Measurements from ENCODE around the gene LACC1.

LACC1 gene

GRCh38 chr13:43879755-43880181 is at the start of gene LACC1:
TSS of gene LACC1 (plus strand) at chr13:43879904. CDS start at chr13:43880986, 1,082 bp downstream.
- peaks cover 21% of the 10 kb centered on the region for H3K27me3 Mint-ChIP-seq
- no peaks in the 10 kb centered on the region for H3K9me3 Mint-ChIP-seq
- H3K27ac Mint-ChIP-seq: peak within 1 kb of the TSS; percentile 85
- no peaks in the 10 kb centered on the region for H3K36me3 Mint-ChIP-seq
- H3K4me1 Mint-ChIP-seq: peaks cover 20% of the 10 kb centered on the region
- H3K4me3 Mint-ChIP-seq: peak within 1 kb of the TSS; percentile 86

- Mint-ChIP-seq H3K4me3 (no peak overlapping the region), H3K9me3 (no peaks in the 10 kb centered on the region), H3K4me1 (no peaks in the 10 kb centered on the region), H3K27ac (no peak overlapping the region), H3K36me3 (no peaks in the 10 kb centered on the region), H3K27me3 (peaks cover 6% of the 10 kb centered on the region)
Measured at GRCh38 chr13:43830497-43830881, 49.2 kb upstream of the LACC1 start.

GRCh38 chr13:43831088-43831487 is 48.6 kb upstream of the LACC1 start:
- no peaks in the 10 kb centered on the region for H3K9me3 Mint-ChIP-seq
- H3K27ac Mint-ChIP-seq: no peak overlapping the region
- no peaks in the 10 kb centered on the region for H3K4me1 Mint-ChIP-seq
- no peak overlapping the region for H3K4me3 Mint-ChIP-seq
- H3K36me3 Mint-ChIP-seq: no peaks in the 10 kb centered on the region
- peaks cover 4% of the 10 kb centered on the region for H3K27me3 Mint-ChIP-seq

GRCh38 chr13:43835701-43836100 is 44.0 kb upstream of the LACC1 start:
- Mint-ChIP-seq H3K27me3 (no peaks in the 10 kb centered on the region), H3K4me3 (no peak overlapping the region), H3K27ac (no peak overlapping the region), H3K9me3 (no peaks in the 10 kb centered on the region), H3K4me1 (no peaks in the 10 kb centered on the region), H3K36me3 (no peaks in the 10 kb centered on the region)

- Mint-ChIP-seq H3K27me3 (no peaks in the 10 kb centered on the region), H3K36me3 (no peaks in the 10 kb centered on the region), H3K9me3 (no peaks in the 10 kb centered on the region), H3K27ac (no peak overlapping the region), H3K4me1 (no peaks in the 10 kb centered on the region), H3K4me3 (no peak overlapping the region)
Measured at GRCh38 chr13:43838909-43839308, 40.8 kb upstream of the LACC1 start.

- H3K27me3 Mint-ChIP-seq: peaks cover 5% of the 10 kb centered on the region
- H3K27ac Mint-ChIP-seq: no peak overlapping the region
- peaks cover 8% of the 10 kb centered on the region for H3K36me3 Mint-ChIP-seq
- peaks cover 17% of the 10 kb centered on the region for H3K9me3 Mint-ChIP-seq
- H3K4me3 Mint-ChIP-seq: no peak overlapping the region
- H3K4me1 Mint-ChIP-seq: no peaks in the 10 kb centered on the region
Measured at GRCh38 chr13:43846496-43847158, 33.1 kb upstream of the LACC1 start.

GRCh38 chr13:43848001-43848649 is 31.6 kb upstream of the LACC1 start:
- H3K27ac Mint-ChIP-seq: no peak overlapping the region
- H3K4me3 Mint-ChIP-seq: no peak overlapping the region
- peaks cover 14% of the 10 kb centered on the region for H3K36me3 Mint-ChIP-seq
- H3K4me1 Mint-ChIP-seq: no peaks in the 10 kb centered on the region
- peaks cover 5% of the 10 kb centered on the region for H3K27me3 Mint-ChIP-seq
- H3K9me3 Mint-ChIP-seq: peaks cover 26% of the 10 kb centered on the region

GRCh38 chr13:43850873-43851272 is 28.8 kb upstream of the LACC1 start:
- Mint-ChIP-seq H3K4me3 (no peak overlapping the region), H3K4me1 (no peaks in the 10 kb centered on the region), H3K36me3 (peaks cover 20% of the 10 kb centered on the region), H3K9me3 (peaks cover 40% of the 10 kb centered on the region), H3K27ac (no peak overlapping the region), H3K27me3 (peaks cover 3% of the 10 kb centered on the region)

- no peak overlapping the region for H3K4me3 Mint-ChIP-seq
- H3K27ac Mint-ChIP-seq: no peak overlapping the region
- H3K27me3 Mint-ChIP-seq: peaks cover 1% of the 10 kb centered on the region
- H3K4me1 Mint-ChIP-seq: no peaks in the 10 kb centered on the region
- peaks cover 40% of the 10 kb centered on the region for H3K9me3 Mint-ChIP-seq
- peaks cover 20% of the 10 kb centered on the region for H3K36me3 Mint-ChIP-seq
Measured at GRCh38 chr13:43852923-43853404, 26.7 kb upstream of the LACC1 start.

GRCh38 chr13:43861863-43862262 is 17.8 kb upstream of the LACC1 start:
- H3K36me3 Mint-ChIP-seq: no peaks in the 10 kb centered on the region
- H3K27me3 Mint-ChIP-seq: peaks cover 1% of the 10 kb centered on the region
- no peaks in the 10 kb centered on the region for H3K4me1 Mint-ChIP-seq
- H3K27ac Mint-ChIP-seq: no peak overlapping the region
- no peak overlapping the region for H3K4me3 Mint-ChIP-seq
- H3K9me3 Mint-ChIP-seq: no peaks in the 10 kb centered on the region

- Mint-ChIP-seq H3K36me3 (no peaks in the 10 kb centered on the region), H3K4me3 (no peak overlapping the region), H3K27me3 (peaks cover 1% of the 10 kb centered on the region), H3K27ac (no peak overlapping the region), H3K4me1 (no peaks in the 10 kb centered on the region), H3K9me3 (no peaks in the 10 kb centered on the region)
Measured at GRCh38 chr13:43864921-43865320, 14.8 kb upstream of the LACC1 start.

GRCh38 chr13:43865892-43866291 is 13.8 kb upstream of the LACC1 start:
- H3K36me3 Mint-ChIP-seq: no peaks in the 10 kb centered on the region
- no peaks in the 10 kb centered on the region for H3K4me1 Mint-ChIP-seq
- H3K9me3 Mint-ChIP-seq: no peaks in the 10 kb centered on the region
- H3K4me3 Mint-ChIP-seq: no peak overlapping the region
- H3K27ac Mint-ChIP-seq: no peak overlapping the region
- peaks cover 1% of the 10 kb centered on the region for H3K27me3 Mint-ChIP-seq

GRCh38 chr13:43872181-43872580 is 7.5 kb upstream of the LACC1 start:
- Mint-ChIP-seq H3K4me3 (no peak overlapping the region), H3K27me3 (no peaks in the 10 kb centered on the region), H3K4me1 (no peaks in the 10 kb centered on the region), H3K36me3 (no peaks in the 10 kb centered on the region), H3K9me3 (no peaks in the 10 kb centered on the region), H3K27ac (no peak overlapping the region)

- no peaks in the 10 kb centered on the region for H3K36me3 Mint-ChIP-seq
- no peaks in the 10 kb centered on the region for H3K9me3 Mint-ChIP-seq
- H3K27me3 Mint-ChIP-seq: peaks cover 2% of the 10 kb centered on the region
- no peak overlapping the region for H3K4me3 Mint-ChIP-seq
- H3K4me1 Mint-ChIP-seq: peaks cover 13% of the 10 kb centered on the region
- H3K27ac Mint-ChIP-seq: no peak overlapping the region
Measured at GRCh38 chr13:43874504-43875092, 5.1 kb upstream of the LACC1 start.

- H3K4me1 Mint-ChIP-seq: peaks cover 20% of the 10 kb centered on the region
- no peaks in the 10 kb centered on the region for H3K36me3 Mint-ChIP-seq
- no peak overlapping the region for H3K4me3 Mint-ChIP-seq
- H3K27me3 Mint-ChIP-seq: peaks cover 11% of the 10 kb centered on the region
- H3K27ac Mint-ChIP-seq: no peak overlapping the region
- no peaks in the 10 kb centered on the region for H3K9me3 Mint-ChIP-seq
Measured at GRCh38 chr13:43876366-43876765, 3.3 kb upstream of the LACC1 start.

GRCh38 chr13:43877326-43877725 is 2.4 kb upstream of the LACC1 start:
- H3K27me3 Mint-ChIP-seq: peaks cover 19% of the 10 kb centered on the region
- no peaks in the 10 kb centered on the region for H3K9me3 Mint-ChIP-seq
- H3K27ac Mint-ChIP-seq: peak overlapping the region; percentile 19
- H3K4me1 Mint-ChIP-seq: peaks cover 20% of the 10 kb centered on the region
- peak overlapping the region; percentile 73 for H3K4me3 Mint-ChIP-seq
- H3K36me3 Mint-ChIP-seq: no peaks in the 10 kb centered on the region

Measured in activated naive CD4-positive, alpha-beta T cell treated with anti-CD3 and anti-CD28 coated beads, Interleukin-2, amount 50 U/mL, for 24 hours (primary cell).